Measurements from ENCODE around the gene CA9. TPM values are rescaled to one million over a fixed set of nuclear protein-coding genes. Genes with fewer than 3 reads are reported as not detected.

CA9 gene
- total RNA-seq, 1 donor from 2014 or later, result not detected

GRCh38 chr9:35664531-35665470, 8.9 kb upstream of the CA9 start, which contains the start of gene ARHGEF39:
TSS of gene ARHGEF39 (minus strand) at chr9:35665195. CDS start at chr9:35665169, 26 bp downstream.
- no peaks in the 10 kb centered on the region for H3K9me3 Mint-ChIP-seq (ENCODE audit: unreplicated experiment)
- TF ChIP-seq CTCF (IDR thresholded peaks at IDR 0.05; ENCODE audit: insufficient read depth, low read depth, low read length) (no peak), EZH2 (IDR thresholded peaks at IDR 0.05; ENCODE audit: insufficient read depth, low read length) (no peak)
- H3K27ac Mint-ChIP-seq (ENCODE audit: unreplicated experiment), result no peak within 1 kb of the TSS
- FAIRE-seq (no peak), DNase-seq (ENCODE audit: low read depth) (peak; percentile 45)
- Histone ChIP-seq H3K27me3 (ENCODE audit: insufficient read depth, low read length) (no peaks in the 10 kb centered on the region), H3K36me3 (ENCODE audit: insufficient read depth, low read length) (peaks cover 6% of the 10 kb centered on the region), H2AFZ (ENCODE audit: low read depth, low read length) (peak within 1 kb of the TSS; percentile 88), H3K9me3 (ENCODE audit: insufficient read depth, low read depth, low read length) (no peaks in the 10 kb centered on the region), H4K20me1 (ENCODE audit: insufficient read depth, low read length) (no peaks in the 10 kb centered on the region), H3K4me2 (ENCODE audit: low read length) (peak within 1 kb of the TSS; percentile 93), H3K79me2 (ENCODE audit: insufficient read depth, low read length) (no peaks in the 10 kb centered on the region), H3K9ac (ENCODE audit: low read length) (peak within 1 kb of the TSS; percentile 66), H3K27ac (ENCODE audit: low read depth, low read length) (peak within 1 kb of the TSS; percentile 14), H3K4me3 (ENCODE audit: insufficient read depth, low read depth, low read length) (peak within 1 kb of the TSS; percentile 58), H3K4me1 (ENCODE audit: insufficient read depth, low read length) (peaks cover 21% of the 10 kb centered on the region)
- peaks cover 2% of the 10 kb centered on the region for H3K27me3 Mint-ChIP-seq (ENCODE audit: low read depth, unreplicated experiment)
- peaks cover 15% of the 10 kb centered on the region for H3K4me1 Mint-ChIP-seq (ENCODE audit: low read depth, unreplicated experiment)
- H3K4me3 Mint-ChIP-seq (ENCODE audit: unreplicated experiment), result peak within 1 kb of the TSS; percentile 80
- peaks cover 1% of the 10 kb centered on the region for H3K36me3 Mint-ChIP-seq (ENCODE audit: low read depth, unreplicated experiment)

- Mint-ChIP-seq H3K4me1 (ENCODE audit: low read depth, unreplicated experiment) (peaks cover 15% of the 10 kb centered on the region), H3K27ac (ENCODE audit: unreplicated experiment) (no peak overlapping the region), H3K27me3 (ENCODE audit: low read depth, unreplicated experiment) (peaks cover 2% of the 10 kb centered on the region), H3K9me3 (ENCODE audit: unreplicated experiment) (no peaks in the 10 kb centered on the region), H3K4me3 (ENCODE audit: unreplicated experiment) (peak overlapping the region; percentile 80), H3K36me3 (ENCODE audit: low read depth, unreplicated experiment) (peaks cover 1% of the 10 kb centered on the region)
- FAIRE-seq (no peak), DNase-seq (ENCODE audit: low read depth) (no peak)
- H3K79me2 ChIP-seq (ENCODE audit: insufficient read depth, low read length), result no peaks in the 10 kb centered on the region
- H4K20me1 ChIP-seq (ENCODE audit: insufficient read depth, low read length), result no peaks in the 10 kb centered on the region
- H3K9ac ChIP-seq (ENCODE audit: low read length), result peak overlapping the region; percentile 66
- peaks cover 6% of the 10 kb centered on the region for H3K36me3 ChIP-seq (ENCODE audit: insufficient read depth, low read length)
- no peaks in the 10 kb centered on the region for H3K9me3 ChIP-seq (ENCODE audit: insufficient read depth, low read depth, low read length)
- H3K4me2 ChIP-seq (ENCODE audit: low read length), result peak overlapping the region; percentile 93
- no peak overlapping the region for H3K27ac ChIP-seq (ENCODE audit: low read depth, low read length)
- H3K4me3 ChIP-seq (ENCODE audit: insufficient read depth, low read depth, low read length), result peak overlapping the region; percentile 58
- H3K4me1 ChIP-seq (ENCODE audit: insufficient read depth, low read length), result peaks cover 21% of the 10 kb centered on the region
- no peak for TF ChIP-seq CTCF (IDR thresholded peaks at IDR 0.05; ENCODE audit: insufficient read depth, low read depth, low read length)
- TF ChIP-seq EZH2 (IDR thresholded peaks at IDR 0.05; ENCODE audit: insufficient read depth, low read length), result no peak
- H2AFZ ChIP-seq (ENCODE audit: low read depth, low read length), result peak overlapping the region; percentile 88
- no peaks in the 10 kb centered on the region for H3K27me3 ChIP-seq (ENCODE audit: insufficient read depth, low read length)
Measured at GRCh38 chr9:35665471-35665818, 8.3 kb upstream of the CA9 start.

DNA sequence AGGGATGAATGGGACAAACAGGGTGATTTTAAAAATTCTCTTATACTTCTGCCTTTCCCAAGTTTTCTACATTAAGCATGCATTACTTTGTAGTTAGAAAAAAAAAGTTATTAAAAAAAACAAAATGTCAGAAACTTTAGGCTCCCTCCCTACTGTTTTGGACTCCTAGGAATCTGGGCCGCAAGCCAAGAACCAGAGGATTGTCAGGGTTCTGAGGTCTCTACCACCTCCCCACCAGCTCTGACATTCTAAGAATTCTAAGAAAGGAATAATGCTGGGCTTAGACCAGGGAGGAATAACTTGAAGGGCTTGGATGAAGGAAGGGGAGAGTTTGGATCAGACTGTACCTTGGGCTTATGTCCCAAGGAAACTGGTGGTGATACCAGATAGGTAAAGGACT, 7.7 kb upstream of the CA9 start:
- Histone ChIP-seq H3K79me2 (ENCODE audit: insufficient read depth, low read length) (no peaks in the 10 kb centered on the region), H3K4me1 (ENCODE audit: insufficient read depth, low read length) (peaks cover 21% of the 10 kb centered on the region), H3K27me3 (ENCODE audit: insufficient read depth, low read length) (no peaks in the 10 kb centered on the region), H3K9ac (ENCODE audit: low read length) (no peak overlapping the region), H2AFZ (ENCODE audit: low read depth, low read length) (no peak overlapping the region), H3K4me2 (ENCODE audit: low read length) (no peak overlapping the region), H3K9me3 (ENCODE audit: insufficient read depth, low read depth, low read length) (no peaks in the 10 kb centered on the region), H3K27ac (ENCODE audit: low read depth, low read length) (no peak overlapping the region), H4K20me1 (ENCODE audit: insufficient read depth, low read length) (no peaks in the 10 kb centered on the region), H3K4me3 (ENCODE audit: insufficient read depth, low read depth, low read length) (no peak overlapping the region), H3K36me3 (ENCODE audit: insufficient read depth, low read length) (peaks cover 4% of the 10 kb centered on the region)
- peak; percentile 16 for DNase-seq (ENCODE audit: low read depth)
- Mint-ChIP-seq H3K36me3 (ENCODE audit: low read depth, unreplicated experiment) (peaks cover 1% of the 10 kb centered on the region), H3K4me3 (ENCODE audit: unreplicated experiment) (peak overlapping the region; percentile 80), H3K27me3 (ENCODE audit: low read depth, unreplicated experiment) (peaks cover 2% of the 10 kb centered on the region), H3K27ac (ENCODE audit: unreplicated experiment) (no peak overlapping the region), H3K9me3 (ENCODE audit: unreplicated experiment) (no peaks in the 10 kb centered on the region), H3K4me1 (ENCODE audit: low read depth, unreplicated experiment) (peaks cover 10% of the 10 kb centered on the region)
- no peak for FAIRE-seq
- no peak for TF ChIP-seq CTCF (IDR thresholded peaks at IDR 0.05; ENCODE audit: insufficient read depth, low read depth, low read length)
- TF ChIP-seq EZH2 (IDR thresholded peaks at IDR 0.05; ENCODE audit: insufficient read depth, low read length), result no peak

All from astrocyte (in vitro differentiated cells and primary cell).